ENCODE results near the gene ITGA1. TPM values are rescaled to one million over a fixed set of nuclear protein-coding genes. Genes with fewer than 3 reads are reported as not detected.
A peak's percentile ranks its signal among the peaks of the same experiment; 100 is the strongest.
"Not testable (repeated sequence)": the region's sequence is repeated elsewhere in the genome, so short reads cannot be mapped to it uniquely, and the experiment has no call there.

Gene ITGA1
- total RNA-seq, 1 donor from 2014 or later, result 49.4 TPM

- DNase-seq, result peak; percentile 12
Observed at GRCh38 chr5:52801329-52801728, 13.6 kb downstream of the ITGA1 start.

GRCh38 chr5:52802272-52802973 is 14.7 kb downstream of the ITGA1 start:
- no peak for DNase-seq

GRCh38 chr5:52802974-52803336 is 15.2 kb downstream of the ITGA1 start:
- DNase-seq, result no peak

GRCh38 chr5:52804387-52804791 is 16.7 kb downstream of the ITGA1 start:
- no peak for DNase-seq

GRCh38 chr5:52804981-52805380 is 17.3 kb downstream of the ITGA1 start:
- no peak for DNase-seq

- no peak for DNase-seq
Observed at GRCh38 chr5:52805615-52806014, 17.9 kb downstream of the ITGA1 start.

GRCh38 chr5:52807037-52807436 is 19.3 kb downstream of the ITGA1 start:
- no peak for DNase-seq

GRCh38 chr5:52807723-52808122 is 20.0 kb downstream of the ITGA1 start:
- DNase-seq, result no peak

GRCh38 chr5:52808316-52808901 is 20.7 kb downstream of the ITGA1 start:
- DNase-seq, result no peak

GRCh38 chr5:52809884-52810283 is 22.2 kb downstream of the ITGA1 start:
- no peak for DNase-seq

- no peak for DNase-seq
Observed at GRCh38 chr5:52810426-52810825, 22.7 kb downstream of the ITGA1 start.

- DNase-seq, result no peak
Observed at GRCh38 chr5:52811067-52811749, 23.5 kb downstream of the ITGA1 start.

GRCh38 chr5:52814352-52815148 is 26.8 kb downstream of the ITGA1 start:
- DNase-seq, result no peak

GRCh38 chr5:52817818-52818217 is 30.1 kb downstream of the ITGA1 start:
- no peak for DNase-seq

GRCh38 chr5:52818360-52818759 is 30.6 kb downstream of the ITGA1 start:
- no peak for DNase-seq

GRCh38 chr5:52818807-52819206 is 31.1 kb downstream of the ITGA1 start:
- not testable (repeated sequence) for DNase-seq

GRCh38 chr5:52821901-52822300 is 34.2 kb downstream of the ITGA1 start:
- DNase-seq, result no peak

- DNase-seq, result peak; percentile 37
Observed at GRCh38 chr5:52822437-52822836, 34.7 kb downstream of the ITGA1 start.

GRCh38 chr5:52824827-52825226 is 37.1 kb downstream of the ITGA1 start:
- no peak for DNase-seq

- no peak for DNase-seq
Observed at GRCh38 chr5:52825826-52826225, 38.1 kb downstream of the ITGA1 start.

GRCh38 chr5:52827815-52828214 is 40.1 kb downstream of the ITGA1 start:
- no peak for DNase-seq

GRCh38 chr5:52829664-52830063 is 41.9 kb downstream of the ITGA1 start:
- no peak for DNase-seq

GRCh38 chr5:52830650-52831049 is 42.9 kb downstream of the ITGA1 start:
- peak; percentile 32 for DNase-seq

Data from tongue (tissue), 2 donors.